ENCODE data around the gene DHRS3. TPM values are rescaled to one million over a fixed set of nuclear protein-coding genes. Genes with fewer than 3 reads are reported as not detected.

The DHRS3 gene
- total RNA-seq, 1 donor from 2014 or later: 31.5 TPM

Small RNA genes within 50 kb of the gene (small RNA-seq; reads per million reads assigned to genes)
- gene MIR6730 (ENCODE audit: low replicate concordance): not detected
- not detected for gene RNU6ATAC18P (ENCODE audit: low replicate concordance)

Other genes with a start within 250 kb of the DHRS3 start
- 0.79 TPM for gene AADACL4, start 25.9 kb upstream of the DHRS3 start, total RNA-seq
- 6.1 TPM for gene AADACL3, start 97.9 kb upstream of the DHRS3 start, total RNA-seq
- not detected for gene CFAP107, start 128.0 kb upstream of the DHRS3 start, total RNA-seq
- not detected for gene PRAMEF12, start 155.5 kb upstream of the DHRS3 start, total RNA-seq
- not detected for gene PRAMEF1, start 173.2 kb upstream of the DHRS3 start, total RNA-seq
- gene PRAMEF11, start 213.2 kb upstream of the DHRS3 start, total RNA-seq: not detected
- not detected for gene HNRNPCL1, start 230.5 kb upstream of the DHRS3 start, total RNA-seq
- not detected for gene PRAMEF2, start 238.9 kb upstream of the DHRS3 start, total RNA-seq